GM21786 (cell line): Measurements from ENCODE around the gene MAD2L1BP.
A peak's percentile ranks its signal among the peaks of the same experiment; 100 is the strongest.

ENCODE experiments used
- ATAC-seq: cut with Tn5 transposase; IDR thresholded peaks from one replicate; pipeline ENCODE4 v1.9.1; 2021; ENCODE audit not compliant: unreplicated experiment

MAD2L1BP gene

GRCh38 chr6:43665376-43665775, 29.7 kb downstream of the MAD2L1BP start:
- no peak for ATAC-seq

- ATAC-seq: no peak
These were observed 30.7 kb downstream of the MAD2L1BP start for GRCh38 chr6:43666196-43666920.

GRCh38 chr6:43667245-43668150, 31.9 kb downstream of the MAD2L1BP start:
- ATAC-seq: no peak

- ATAC-seq: peak; percentile 50
These were observed 32.8 kb downstream of the MAD2L1BP start for GRCh38 chr6:43668151-43669028.

- ATAC-seq: no peak
These were observed 33.6 kb downstream of the MAD2L1BP start for GRCh38 chr6:43669050-43669921.

GRCh38 chr6:43669922-43670622, 34.4 kb downstream of the MAD2L1BP start:
- ATAC-seq: no peak

GRCh38 chr6:43670623-43670986, 35.0 kb downstream of the MAD2L1BP start:
- no peak for ATAC-seq

GRCh38 chr6:43671011-43671800, 35.6 kb downstream of the MAD2L1BP start:
- no peak for ATAC-seq

- ATAC-seq: no peak
These were observed 36.4 kb downstream of the MAD2L1BP start for GRCh38 chr6:43671801-43672690.

GRCh38 chr6:43673444-43674084, 37.9 kb downstream of the MAD2L1BP start:
- ATAC-seq: no peak

- ATAC-seq: no peak
These were observed 38.7 kb downstream of the MAD2L1BP start for GRCh38 chr6:43674291-43674690.

GRCh38 chr6:43674921-43675320, 39.3 kb downstream of the MAD2L1BP start:
- ATAC-seq: no peak

- no peak for ATAC-seq
These were observed 41.4 kb downstream of the MAD2L1BP start for GRCh38 chr6:43676962-43677606.

- ATAC-seq: no peak
These were observed 42.1 kb downstream of the MAD2L1BP start for GRCh38 chr6:43677759-43678158.

GRCh38 chr6:43678341-43678740, 42.7 kb downstream of the MAD2L1BP start:
- no peak for ATAC-seq

- ATAC-seq: no peak
These were observed 43.4 kb downstream of the MAD2L1BP start for GRCh38 chr6:43679057-43679456.
